GM12878 (cell line): ENCODE measurements around the gene PLP1. TPM values are rescaled to one million over a fixed set of nuclear protein-coding genes. Genes with fewer than 3 reads are reported as not detected.

ENCODE experiments used
- ATAC-seq: fragments of 200-7000 bp; cut with Tn5 transposase; 3 replicates; pipeline ENCODE4 v1.9.1; 2020; ENCODE audit warnings: mild to moderate bottlenecking, moderate library complexity
- BruUV-seq: library from RNA; stranded (reverse); fragments of 400-500 nt; replicated peaks from 2 replicates; lab custom pipeline; 2021; lab: Mats Ljungman, UMichigan
- CTCF ChIA-PET: fragments of 300-600 bp; sonication (Branson Sonifier 250); formaldehyde crosslinking; extraction: SDS; loops from one replicate; lab custom pipeline; 2021; ENCODE audit warnings: inconsistent platforms; lab: Yijun Ruan, JAX
- POLR2A ChIA-PET: fragments of 350-600 bp; formaldehyde crosslinking; extraction: SDS; loops from one replicate; lab custom pipeline; 2021; ENCODE audit warnings: inconsistent platforms; lab: Charles Lee
- RAD21 ChIA-PET: fragments of 300-600 bp; sonication (Branson Sonifier 250); formaldehyde crosslinking; loops from one replicate; lab custom pipeline; 2023; ENCODE audit warnings: antibody characterized with exemption; ENCODE audit not compliant: unreplicated experiment; lab: Charles Lee
- SMC1A ChIA-PET: fragments of 300-600 bp; sonication (Branson Sonifier 250); formaldehyde crosslinking; loops from one replicate; lab custom pipeline; 2023; ENCODE audit not compliant: unreplicated experiment, uncharacterized antibody; lab: Charles Lee
- DNase-seq: peaks from one replicate; pipeline ENCODE4 v3.0.0-alpha.2; 2011; ENCODE audit warnings: low read depth, low spot score
- FAIRE-seq: peaks from 3 replicates; lab custom pipeline; 2011; peaks lifted over from hg19 to GRCh38; lab: Jason Lieb, UNC
- H2AFZ ChIP-seq: 2 replicates; pipeline ENCODE4 v1.6.0; 2011; ENCODE audit warnings: low read depth, low read length, control low read depth; ENCODE audit not compliant: control insufficient read depth
- H3K27ac ChIP-seq: 2 replicates; pipeline ENCODE4 v1.5.1; 2011; ENCODE audit warnings: control low read depth; ENCODE audit not compliant: control insufficient read depth, insufficient read depth
- H3K27me3 ChIP-seq, 2 experiments: replicated peaks in 1 of 2; 2 replicates each; pipeline versions ENCODE4 v1.6.0 to v1.6.1; 2011; ENCODE audit warnings: low read length in 1 of 2; ENCODE audit not compliant: control insufficient read depth in 2 of 2, insufficient read depth in 2 of 2
- H3K36me3 ChIP-seq, 2 experiments: 2 replicates each; pipeline ENCODE4 v1.5.1; 2011; ENCODE audit warnings: low read length in 1 of 2; ENCODE audit not compliant: control insufficient read depth in 2 of 2, insufficient read depth in 2 of 2
- H3K4me1 ChIP-seq: 2 replicates; pipeline ENCODE4 v1.6.1; 2011; ENCODE audit warnings: mild to moderate bottlenecking, low read length, moderate library complexity, mixed read lengths; ENCODE audit not compliant: control insufficient read depth, insufficient read depth
- H3K4me2 ChIP-seq: 2 replicates; pipeline ENCODE4 v1.6.0; 2011; ENCODE audit warnings: control low read depth; ENCODE audit not compliant: control insufficient read depth, insufficient read depth
- H3K4me3 ChIP-seq: fragments of 200-600 bp; sonication (generic); 2 replicates; pipeline ENCODE4 v1.5.1; 2016
- H3K79me2 ChIP-seq: 2 replicates; pipeline ENCODE4 v1.6.0; 2011; ENCODE audit warnings: low read length; ENCODE audit not compliant: control insufficient read depth, insufficient read depth
- H3K9ac ChIP-seq: 2 replicates; pipeline ENCODE4 v1.8.0; 2011; ENCODE audit warnings: low read length, control low read depth, mixed read lengths; ENCODE audit not compliant: control insufficient read depth, insufficient read depth
- H3K9me3 ChIP-seq: replicated peaks from 3 replicates; pipeline ENCODE4 v1.5.1; 2011; ENCODE audit warnings: mild to moderate bottlenecking, low read length; ENCODE audit not compliant: control insufficient read depth, insufficient read depth
- H4K20me1 ChIP-seq: 2 replicates; pipeline ENCODE4 v1.6.0; 2011; ENCODE audit not compliant: control insufficient read depth, insufficient read depth
- BMI1 ChIP-seq: fragments of 450-650 bp; IDR thresholded peaks from 2 replicates; pipeline ENCODE4 v1.6.1; 2016; ENCODE audit warnings: mild to moderate bottlenecking, moderate library complexity, borderline replicate concordance
- EZH2 ChIP-seq: IDR thresholded peaks from 2 replicates; pipeline ENCODE4 v1.6.1; 2012; ENCODE audit warnings: low read depth, mild to moderate bottlenecking, control low read depth, inconsistent platforms, low read length, borderline replicate concordance; ENCODE audit not compliant: control insufficient read depth
- FOS ChIP-seq: IDR thresholded peaks from 3 replicates; pipeline ENCODE4 v1.6.1; 2011; ENCODE audit warnings: borderline replicate concordance; ENCODE audit not compliant: insufficient read length; ENCODE audit errors: extremely low read depth
- FOXM1 ChIP-seq: IDR thresholded peaks from 2 replicates; pipeline ENCODE4 v1.6.1; 2012; ENCODE audit warnings: low read depth, mild to moderate bottlenecking, inconsistent platforms, low read length, moderate library complexity
- HDGF ChIP-seq: fragments of 450-650 bp; IDR thresholded peaks from 2 replicates; pipeline ENCODE4 v1.6.1; 2016; ENCODE audit warnings: antibody characterized with exemption
- IRF4 ChIP-seq: IDR thresholded peaks from 2 replicates; pipeline ENCODE4 v1.6.1; 2011; ENCODE audit warnings: low read depth, low read length
- NR2C2 ChIP-seq: IDR thresholded peaks from 2 replicates; pipeline ENCODE4 v1.6.1; 2011; ENCODE audit warnings: borderline replicate concordance, low read depth; ENCODE audit not compliant: control insufficient read depth, insufficient read length
- NRF1 ChIP-seq: conservative IDR thresholded peaks from 2 replicates; pipeline ENCODE4 v1.6.1; 2011; ENCODE audit warnings: mild to moderate bottlenecking, low read depth, low read length, improper control_type of control experiment
- POLR2AphosphoS5 ChIP-seq: IDR thresholded peaks from 2 replicates; pipeline ENCODE4 v1.6.1; 2011; ENCODE audit warnings: mild to moderate bottlenecking, low read length, inconsistent platforms
- SMAD1 ChIP-seq: fragments of 450-650 bp; IDR thresholded peaks from 2 replicates; pipeline ENCODE4 v1.6.1; 2018; ENCODE audit warnings: mild to moderate bottlenecking, low read depth; ENCODE audit not compliant: partially characterized antibody
- TARDBP ChIP-seq: IDR thresholded peaks from 2 replicates; pipeline ENCODE4 v1.6.1; 2016; ENCODE audit warnings: borderline replicate concordance
- ZNF207 ChIP-seq: fragments of 450-650 bp; IDR thresholded peaks from 2 replicates; pipeline ENCODE4 v1.6.1; 2014; ENCODE audit warnings: antibody characterized with exemption, mild to moderate bottlenecking, borderline replicate concordance
- WGBS: methylation state at CpG from one replicate; pipeline ENCODE4 v1.1.6; 2016; ENCODE audit warnings: low lambda C conversion rate; ENCODE audit not compliant: insufficient replicate concordance, insufficient coverage; ENCODE audit errors: missing lambda C conversion rate; 5-methylcytosine and 5-hydroxymethylcytosine counted together
- in situ Hi-C: fragments of 300-500 bp; cut with MboI; formaldehyde crosslinking; loops from 9 replicates; pipeline ENCODE4 v1.14.3; 2018; ENCODE audit warnings: mixed read lengths
- intact Hi-C: fragments of 100-400 bp; cut with micrococcal nuclease; formaldehyde crosslinking; loops from one replicate; pipeline ENCODE4 v1.14.2; 2022; ENCODE audit not compliant: unreplicated experiment
- polyA plus RNA-seq, 11 experiments: library from polyadenylated mRNA; depleted of rRNA in 4 of 11; unstranded in 6 of 11; stranded (reverse) in 5 of 11; fragments of >200 nt; fragmentation: Nextera tagmentation in 4 of 11; fragmentation: Illumina TruSeq in 1 of 11; extraction: Ambion mirVana in 4 of 11; extraction: Trizol in 1 of 11; gene quantifications; 1 replicate in 1 of 11; 2 replicates in 10 of 11; pipeline versions ENCODE4 v1.2.1 to v1.2.3, GENCODE V29; 2011 to 2016; ENCODE audit warnings: inconsistent platforms in 2 of 11, missing spikeins in 2 of 11, low read depth in 1 of 11
- total RNA-seq, 4 experiments: library from RNA; depleted of rRNA in 3 of 4; stranded (reverse); fragments of >200 nt in 3 of 4; fragmentation: Illumina TruSeq in 1 of 4; extraction: Trizol in 1 of 4; gene quantifications; 2 replicates each; pipeline versions ENCODE4 v1.2.1 to v1.2.3, GENCODE V29; 2013 to 2021
- TF ChIP-seq, protein P1 (sequence below): IDR thresholded peaks from 2 replicates; pipeline ENCODE4 v1.6.1; 2012; ENCODE audit warnings: low read depth, low read length, improper control_type of control experiment
- TF ChIP-seq, protein P2 (sequence below): fragments of 450-650 bp; IDR thresholded peaks from 2 replicates; pipeline ENCODE4 v1.6.1; 2017; ENCODE audit warnings: mild to moderate bottlenecking, moderate library complexity

Gene PLP1
- total and polyA plus RNA-seq, 10 of the 15 experiments (the other 5 are each of a cell fraction or from before 2014, with no cell fraction given), result not detected

DNA sequence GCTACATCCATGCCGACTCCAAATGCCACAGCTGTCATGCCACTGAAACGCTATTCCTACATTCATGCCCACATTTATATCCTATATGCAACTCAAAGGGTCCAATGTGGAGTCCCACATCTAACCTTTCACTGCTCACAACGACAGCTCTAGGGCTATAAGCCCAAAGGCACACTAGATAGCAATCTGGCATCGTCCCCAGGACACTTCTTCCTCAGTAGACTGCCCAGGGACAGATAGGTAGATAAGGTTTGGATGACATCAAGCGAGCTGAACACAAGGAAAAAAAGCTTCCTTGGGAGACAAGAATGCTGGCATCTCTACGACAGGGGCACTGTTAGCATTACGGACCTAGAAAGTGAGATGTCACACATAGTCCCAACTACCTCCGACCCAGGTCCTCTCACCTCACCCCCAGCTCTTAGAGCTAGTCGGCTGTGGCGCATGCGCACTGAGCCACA, 54.7 kb downstream of the PLP1 start:
- no peak; the same call in 1 of the 3 replicates for ATAC-seq

DNA sequence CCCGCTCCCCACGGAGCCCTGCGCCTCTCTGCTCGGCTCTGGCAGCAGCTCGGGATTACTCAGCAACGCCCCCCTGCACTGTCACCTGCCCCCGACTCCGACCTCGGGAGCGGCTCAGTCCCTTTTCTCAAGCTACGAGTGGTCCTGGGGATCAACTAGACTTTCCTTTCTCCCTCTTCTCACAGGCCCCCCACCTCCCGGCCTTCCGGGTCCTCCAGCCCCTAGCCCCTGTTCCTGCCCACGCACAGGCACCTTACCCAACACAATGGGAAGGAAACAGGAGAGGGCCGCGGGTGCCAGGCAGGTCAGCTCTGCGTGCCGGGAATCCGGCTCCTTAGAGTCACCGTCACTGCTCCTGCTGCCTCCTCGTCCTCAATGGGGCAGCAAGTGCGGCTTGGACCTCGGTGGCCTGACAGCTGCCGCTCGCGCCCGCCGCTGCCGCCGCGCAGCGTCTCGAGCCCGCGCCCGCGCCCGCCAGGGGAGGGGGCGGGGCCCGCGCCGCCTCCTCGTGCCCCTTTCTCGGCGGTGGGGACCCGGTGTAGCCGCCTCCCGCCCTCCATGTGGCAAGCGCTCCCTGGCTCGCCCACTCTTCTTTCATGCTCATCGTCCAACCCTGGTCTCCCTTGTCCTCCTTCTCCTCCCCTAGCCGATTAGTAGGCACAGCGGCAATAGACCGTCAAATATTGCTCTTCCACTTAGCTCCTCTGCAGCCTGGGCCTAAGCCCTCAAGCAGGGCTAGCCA, 55.3 kb downstream of the PLP1 start, which contains the start of gene RAB9B:
Gene RAB9B (minus strand): TSS at position 455 of the 742 bp plus-strand sequence. CDS start 6,473 bp downstream, outside the sequence.
- no peak for DNase-seq
- TF ChIP-seq BMI1, result no peak
- TF ChIP-seq ZNF207, result no peak
- TF ChIP-seq, protein P1, sequence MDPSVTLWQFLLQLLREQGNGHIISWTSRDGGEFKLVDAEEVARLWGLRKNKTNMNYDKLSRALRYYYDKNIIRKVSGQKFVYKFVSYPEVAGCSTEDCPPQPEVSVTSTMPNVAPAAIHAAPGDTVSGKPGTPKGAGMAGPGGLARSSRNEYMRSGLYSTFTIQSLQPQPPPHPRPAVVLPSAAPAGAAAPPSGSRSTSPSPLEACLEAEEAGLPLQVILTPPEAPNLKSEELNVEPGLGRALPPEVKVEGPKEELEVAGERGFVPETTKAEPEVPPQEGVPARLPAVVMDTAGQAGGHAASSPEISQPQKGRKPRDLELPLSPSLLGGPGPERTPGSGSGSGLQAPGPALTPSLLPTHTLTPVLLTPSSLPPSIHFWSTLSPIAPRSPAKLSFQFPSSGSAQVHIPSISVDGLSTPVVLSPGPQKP, result no peak
- no peak for TF ChIP-seq POLR2AphosphoS5
- TF ChIP-seq SMAD1, result no peak
- no peak for TF ChIP-seq FOS
- TF ChIP-seq, protein P2, sequence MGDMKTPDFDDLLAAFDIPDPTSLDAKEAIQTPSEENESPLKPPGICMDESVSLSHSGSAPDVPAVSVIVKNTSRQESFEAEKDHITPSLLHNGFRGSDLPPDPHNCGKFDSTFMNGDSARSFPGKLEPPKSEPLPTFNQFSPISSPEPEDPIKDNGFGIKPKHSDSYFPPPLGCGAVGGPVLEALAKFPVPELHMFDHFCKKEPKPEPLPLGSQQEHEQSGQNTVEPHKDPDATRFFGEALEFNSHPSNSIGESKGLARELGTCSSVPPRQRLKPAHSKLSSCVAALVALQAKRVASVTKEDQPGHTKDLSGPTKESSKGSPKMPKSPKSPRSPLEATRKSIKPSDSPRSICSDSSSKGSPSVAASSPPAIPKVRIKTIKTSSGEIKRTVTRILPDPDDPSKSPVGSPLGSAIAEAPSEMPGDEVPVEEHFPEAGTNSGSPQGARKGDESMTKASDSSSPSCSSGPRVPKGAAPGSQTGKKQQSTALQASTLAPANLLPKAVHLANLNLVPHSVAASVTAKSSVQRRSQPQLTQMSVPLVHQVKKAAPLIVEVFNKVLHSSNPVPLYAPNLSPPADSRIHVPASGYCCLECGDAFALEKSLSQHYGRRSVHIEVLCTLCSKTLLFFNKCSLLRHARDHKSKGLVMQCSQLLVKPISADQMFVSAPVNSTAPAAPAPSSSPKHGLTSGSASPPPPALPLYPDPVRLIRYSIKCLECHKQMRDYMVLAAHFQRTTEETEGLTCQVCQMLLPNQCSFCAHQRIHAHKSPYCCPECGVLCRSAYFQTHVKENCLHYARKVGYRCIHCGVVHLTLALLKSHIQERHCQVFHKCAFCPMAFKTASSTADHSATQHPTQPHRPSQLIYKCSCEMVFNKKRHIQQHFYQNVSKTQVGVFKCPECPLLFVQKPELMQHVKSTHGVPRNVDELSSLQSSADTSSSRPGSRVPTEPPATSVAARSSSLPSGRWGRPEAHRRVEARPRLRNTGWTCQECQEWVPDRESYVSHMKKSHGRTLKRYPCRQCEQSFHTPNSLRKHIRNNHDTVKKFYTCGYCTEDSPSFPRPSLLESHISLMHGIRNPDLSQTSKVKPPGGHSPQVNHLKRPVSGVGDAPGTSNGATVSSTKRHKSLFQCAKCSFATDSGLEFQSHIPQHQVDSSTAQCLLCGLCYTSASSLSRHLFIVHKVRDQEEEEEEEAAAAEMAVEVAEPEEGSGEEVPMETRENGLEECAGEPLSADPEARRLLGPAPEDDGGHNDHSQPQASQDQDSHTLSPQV, result no peak

More for the DNA sequence above, 54.7 kb downstream of the PLP1 start:
- Histone ChIP-seq H4K20me1 (no peaks in the 10 kb centered on the region), H3K79me2 (no peaks in the 10 kb centered on the region), H3K4me2 (peak overlapping the region; percentile 75), H3K36me3 (no peaks in the 10 kb centered on the region), H2AFZ (peak overlapping the region; percentile 13), H3K4me3 (peak overlapping the region; percentile 71; the same call in 1 of the 2 replicates), H3K4me1 (no peaks in the 10 kb centered on the region), H3K9me3 (no peaks in the 10 kb centered on the region), H3K9ac (no peak overlapping the region), H3K27me3 (no peaks in the 10 kb centered on the region), H3K27ac (no peak overlapping the region)
- TF ChIP-seq HDGF (no peak), NR2C2 (no peak), EZH2 (no peak), TARDBP (no peak), NRF1 (peak; percentile 42; the same call in 1 of the 2 replicates), IRF4 (no peak), FOXM1 (no peak)
- SMC1A ChIA-PET, result no interaction called here
- POLR2A ChIA-PET, result no interaction called here
- DNase-seq, result no peak
- 37% methylated on average over 11 of the region's 11 CpGs for WGBS
- RAD21 ChIA-PET, result no interaction called here
- intact Hi-C loops (no loop called here), in situ Hi-C loops (no loop called here)
- CTCF ChIA-PET, result interaction anchor here (1.0 to 1.6 kb wide), 3 partner anchors 12 to 140 kb away, joined by 4 to 5 read pairs (median 4); no protein-coding TSS in a partner anchor
- FAIRE-seq, result no peak
- BruUV-seq, result no TSS peak

More for the DNA sequence above, 55.3 kb downstream of the PLP1 start, which contains the start of gene RAB9B:
- Histone ChIP-seq H2AFZ (peak within 1 kb of the TSS; percentile 13), H3K4me2 (peak within 1 kb of the TSS; percentile 75), H3K9ac (no peak within 1 kb of the TSS; the same call in 1 of the 2 replicates), H3K4me3 (peak within 1 kb of the TSS; percentile 71; the same call in 1 of the 2 replicates), H3K27ac (no peak within 1 kb of the TSS), H3K9me3 (no peaks in the 10 kb centered on the region), H4K20me1 (no peaks in the 10 kb centered on the region), H3K27me3 (no peaks in the 10 kb centered on the region), H3K79me2 (no peaks in the 10 kb centered on the region), H3K4me1 (no peaks in the 10 kb centered on the region), H3K36me3 (no peaks in the 10 kb centered on the region)
- WGBS, result 28% methylated on average over 41 of the region's 54 CpGs
- no TSS peak for BruUV-seq
- SMC1A ChIA-PET, result interaction anchor here (1.0 to 1.1 kb wide), 2 partner anchors 13 to 187 kb away, joined by 3 read pairs; no protein-coding TSS in a partner anchor
- ATAC-seq (peak; percentile 89), FAIRE-seq (no peak)
- intact Hi-C loops (no loop called here), in situ Hi-C loops (no loop called here)
- RAD21 ChIA-PET, result no interaction called here
- CTCF ChIA-PET, result interaction anchor here (1.0 to 1.6 kb wide), 4 partner anchors 13 to 140 kb away, joined by 4 to 5 read pairs (median 4); no protein-coding TSS in a partner anchor
- POLR2A ChIA-PET, result interaction anchor here (0.8 kb wide), 1 partner anchor 10 kb away, joined by 3 read pairs; no protein-coding TSS in a partner anchor
